OCI-LY7 (cell line): ENCODE measurements around the gene MIER1. TPM values are rescaled to one million over a fixed set of nuclear protein-coding genes. Genes with fewer than 3 reads are reported as not detected.

ENCODE experiments used
- BruUV-seq: library from RNA; stranded (reverse); fragments of 400-500 nt; replicated peaks from 2 replicates; lab custom pipeline; 2021; lab: Mats Ljungman, UMichigan
- CTCF ChIA-PET: fragments of 300-600 bp; sonication (Branson Sonifier 250); formaldehyde crosslinking; loops from one replicate; lab custom pipeline; 2022; ENCODE audit warnings: antibody characterized with exemption; ENCODE audit not compliant: unreplicated experiment; lab: Charles Lee
- POLR2A ChIA-PET: fragments of 300-600 bp; sonication (Branson Sonifier 250); formaldehyde crosslinking; loops from one replicate; lab custom pipeline; 2022; ENCODE audit warnings: antibody characterized with exemption; lab: Charles Lee
- DNase-seq: peaks from one replicate; pipeline ENCODE4 v3.0.0-alpha.2; 2015; ENCODE audit warnings: low spot score
- H2AFZ ChIP-seq: fragments of 200-600 bp; sonication (generic), shearing (Covaris generic); 2 replicates; pipeline ENCODE4 v1.6.1; 2014; ENCODE audit warnings: mild to moderate bottlenecking, antibody characterized with exemption, low read length, moderate library complexity
- H3K27ac ChIP-seq: fragments of 200-600 bp; sonication (generic); 2 replicates; pipeline ENCODE4 v1.5.1; 2014; ENCODE audit warnings: mixed run types, low read depth, mild to moderate bottlenecking, moderate library complexity, low read length, inconsistent platforms; ENCODE audit not compliant: poor library complexity, severe bottlenecking
- H3K36me3 ChIP-seq: fragments of 200-600 bp; sonication (generic); 2 replicates; pipeline ENCODE4 v1.6.1; 2014; ENCODE audit warnings: mild to moderate bottlenecking, antibody characterized with exemption, low read length, moderate library complexity, mixed read lengths; ENCODE audit not compliant: insufficient read depth
- H3K4me1 ChIP-seq: fragments of 200-600 bp; sonication (generic); 2 replicates; pipeline ENCODE4 v1.5.1; 2014; ENCODE audit warnings: mild to moderate bottlenecking, low read length; ENCODE audit not compliant: insufficient read depth, poor library complexity, severe bottlenecking
- H3K4me2 ChIP-seq: fragments of 200-600 bp; sonication (generic); 2 replicates; pipeline ENCODE4 v1.6.1; 2014; ENCODE audit warnings: mild to moderate bottlenecking, low read length
- H3K4me3 ChIP-seq: fragments of 200-600 bp; sonication (generic); 2 replicates; pipeline ENCODE4 v1.5.1; 2014; ENCODE audit warnings: mild to moderate bottlenecking, low read depth, low read length; ENCODE audit not compliant: poor library complexity, severe bottlenecking
- H3K79me2 ChIP-seq: fragments of 200-600 bp; sonication (generic); 2 replicates; pipeline ENCODE4 v1.6.1; 2016; ENCODE audit warnings: low read depth, mild to moderate bottlenecking, low read length, moderate library complexity, mixed read lengths; ENCODE audit not compliant: insufficient read depth
- H3K9me2 ChIP-seq: fragments of 200-600 bp; sonication (generic); 2 replicates; pipeline ENCODE4 v1.6.1; 2016; ENCODE audit warnings: mild to moderate bottlenecking, low read length, mixed read lengths; ENCODE audit not compliant: insufficient read depth
- H3K9me3 ChIP-seq: fragments of 200-600 bp; sonication (generic); 2 replicates; pipeline ENCODE4 v1.6.1; 2014; ENCODE audit warnings: mild to moderate bottlenecking, mixed run types, low read length, mixed read lengths
- H4K20me1 ChIP-seq: fragments of 200-600 bp; sonication (generic); 2 replicates; pipeline ENCODE4 v1.6.1; 2014; ENCODE audit warnings: mild to moderate bottlenecking, antibody characterized with exemption, low read length, moderate library complexity, mixed read lengths; ENCODE audit not compliant: insufficient read depth
- CTCF ChIP-seq: fragments of 200-600 bp; sonication (generic); conservative IDR thresholded peaks from 2 replicates; pipeline ENCODE4 v1.5.1; 2014; ENCODE audit warnings: mild to moderate bottlenecking, antibody characterized with exemption, low read length, moderate library complexity, mixed read lengths
- EZH2phosphoT487 ChIP-seq: fragments of 200-600 bp; sonication (generic); IDR thresholded peaks from 2 replicates; pipeline ENCODE4 v1.6.1; 2018; ENCODE audit warnings: low read depth, borderline replicate concordance, mild to moderate bottlenecking, mixed run types, antibody characterized with exemption, low read length, moderate library complexity, mixed read lengths
- intact Hi-C: fragments of 100-400 bp; cut with micrococcal nuclease; formaldehyde crosslinking; loops from one replicate; pipeline ENCODE4 v1.10.0; 2022; ENCODE audit not compliant: unreplicated experiment
- total RNA-seq, 2 experiments: library from RNA; depleted of rRNA in 1 of 2; stranded (reverse); fragments of >200 nt in 1 of 2; shearing (Covaris generic) in 1 of 2; gene quantifications; 2 replicates each; pipeline ENCODE4 v1.2.3, GENCODE V29; 2014 to 2022

Gene MIER1
- total RNA-seq, 2 experiments from 2014 or later = 24.4 to 45.9 TPM

GRCh38 chr1:67031859-67032247 lies 107.1 kb downstream of the MIER1 start:
- no peak for TF ChIP-seq CTCF
- TF ChIP-seq EZH2phosphoT487 = no peak
- Histone ChIP-seq H3K9me3 (peaks cover 8% of the 10 kb centered on the region; the same call in 1 of the 2 replicates), H3K4me1 (no peaks in the 10 kb centered on the region), H3K4me2 (no peak overlapping the region), H4K20me1 (no peaks in the 10 kb centered on the region), H2AFZ (no peak overlapping the region), H3K27ac (no peak overlapping the region), H3K36me3 (peaks cover 79% of the 10 kb centered on the region), H3K79me2 (no peaks in the 10 kb centered on the region), H3K4me3 (no peak overlapping the region), H3K9me2 (no peaks in the 10 kb centered on the region)
- DNase-seq = no peak
- CTCF ChIA-PET = interaction anchor here (0.8 kb wide), 1 partner anchor 14 kb away, joined by 3 read pairs; no protein-coding TSS in a partner anchor
- POLR2A ChIA-PET = interaction anchor here (0.7 to 1.0 kb wide), 3 partner anchors 15 to 269 kb away, joined by 3 to 4 read pairs (median 4); no protein-coding TSS in a partner anchor
- no TSS peak for BruUV-seq
- intact Hi-C loops = no loop called here

Other genes with a start within 250 kb of the MIER1 start
- 0.59 and 0.66 TPM in 2 replicates for gene DYNLT5, start 172.5 kb upstream of the MIER1 start, total RNA-seq (2014; rRNA removed; shearing (Covaris generic))
- gene DYNLT5, start 172.5 kb upstream of the MIER1 start, total RNA-seq (2022) = 0.30 TPM in 1 of 2 replicates, not detected in the other
- gene INSL5, start 123.7 kb upstream of the MIER1 start, total RNA-seq (2014; rRNA removed; shearing (Covaris generic)) = not detected in 2 replicates
- gene INSL5, start 123.7 kb upstream of the MIER1 start, total RNA-seq (2022) = not detected in 2 replicates
- gene DNAI4, start 134 bp upstream of the MIER1 start, total RNA-seq (2014; rRNA removed; shearing (Covaris generic)) = 1.9 and 6.1 TPM in 2 replicates
- gene DNAI4, start 134 bp upstream of the MIER1 start, total RNA-seq (2022) = 10.2 and 12.0 TPM in 2 replicates
- gene SLC35D1, start 129.2 kb downstream of the MIER1 start, total RNA-seq (2014; rRNA removed; shearing (Covaris generic)) = 10.8 and 11.2 TPM in 2 replicates
- 13.1 and 13.3 TPM in 2 replicates for gene SLC35D1, start 129.2 kb downstream of the MIER1 start, total RNA-seq (2022)
- gene C1orf141, start 210.0 kb downstream of the MIER1 start, total RNA-seq (2014; rRNA removed; shearing (Covaris generic)) = not detected in 2 replicates
- not detected in 2 replicates for gene C1orf141, start 210.0 kb downstream of the MIER1 start, total RNA-seq (2022)
- not detected in 2 replicates for gene IL23R, start 241.5 kb downstream of the MIER1 start, total RNA-seq (2014; rRNA removed; shearing (Covaris generic))
- gene IL23R, start 241.5 kb downstream of the MIER1 start, total RNA-seq (2022) = 0.13 and 0.23 TPM in 2 replicates